Epidermal melanocyte (primary cell): ENCODE data around the gene ITPKC.
"Not testable (repeated sequence)": the region's sequence is repeated elsewhere in the genome, so short reads cannot be mapped to it uniquely, and the experiment has no call there.

Experiments used
- DNase-seq: peaks from one replicate; pipeline ENCODE4 v3.0.0; 2011; ENCODE audit warnings: low spot score; ENCODE audit not compliant: insufficient read length

Gene ITPKC

DNA sequence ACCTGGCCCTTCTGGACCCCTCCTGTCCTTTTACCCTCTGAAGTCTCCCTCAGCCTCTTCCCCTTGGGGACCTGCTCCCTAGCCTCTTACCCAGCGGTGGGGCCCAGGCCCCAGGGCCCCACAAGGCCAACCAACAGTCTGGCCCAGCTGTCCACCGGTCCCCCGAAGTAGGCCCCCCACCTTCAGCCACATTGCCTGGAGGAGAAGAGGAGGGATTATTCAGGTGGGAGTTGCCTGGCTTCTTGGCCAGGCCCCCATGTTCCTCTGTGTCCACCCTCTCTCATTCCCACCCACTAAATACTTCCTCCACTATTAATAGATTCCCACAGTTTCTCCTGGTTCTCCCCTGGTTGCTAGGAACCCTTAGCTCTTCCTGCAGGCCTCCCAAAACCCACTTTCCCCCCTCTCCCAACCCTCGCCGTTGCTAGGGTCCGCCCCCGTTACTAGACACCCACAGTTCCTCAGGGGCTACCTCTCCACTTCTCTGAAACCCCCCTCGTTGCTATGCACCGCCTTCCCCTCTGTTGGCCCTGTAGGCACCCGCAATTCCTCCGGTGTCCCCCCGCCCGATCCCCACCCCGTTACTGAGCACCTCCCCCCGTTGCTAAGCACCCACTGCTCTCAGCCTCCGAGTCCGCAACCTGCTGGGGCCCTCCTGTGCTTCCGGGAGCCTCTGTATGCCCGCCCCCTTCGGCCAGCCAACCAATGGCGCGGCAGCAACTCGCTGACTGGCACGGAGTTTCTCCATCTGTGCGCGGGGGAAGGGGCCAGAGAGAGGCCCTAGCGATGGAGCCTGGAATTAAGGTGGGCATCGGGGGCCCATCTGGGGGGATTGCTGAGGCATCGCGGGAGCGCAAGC is 2.2 kb upstream of the ITPKC start:
- DNase-seq = peak; percentile 84

GRCh38 chr19:40716031-40716481 is 856 bp upstream of the ITPKC start:
- DNase-seq = no peak

DNA sequence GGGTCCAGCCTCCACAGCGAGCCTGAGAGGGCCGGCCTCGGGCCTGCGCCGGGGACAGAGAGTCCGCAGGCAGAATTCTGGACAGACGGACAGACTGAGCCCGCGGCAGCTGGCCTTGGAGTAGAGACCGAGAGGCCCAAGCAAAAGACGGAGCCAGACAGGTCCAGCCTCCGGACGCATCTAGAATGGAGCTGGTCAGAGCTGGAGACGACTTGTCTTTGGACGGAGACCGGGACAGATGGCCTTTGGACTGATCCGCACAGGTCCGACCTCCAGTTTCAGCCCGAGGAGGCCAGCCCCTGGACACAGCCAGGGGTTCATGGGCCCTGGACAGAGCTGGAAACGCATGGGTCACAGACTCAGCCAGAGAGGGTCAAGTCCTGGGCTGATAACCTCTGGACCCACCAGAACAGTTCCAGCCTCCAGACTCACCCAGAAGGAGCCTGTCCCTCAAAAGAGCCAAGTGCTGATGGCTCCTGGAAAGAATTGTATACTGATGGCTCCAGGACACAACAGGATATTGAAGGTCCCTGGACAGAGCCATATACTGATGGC is 490 bp downstream of the ITPKC start:
- no peak for DNase-seq

GRCh38 chr19:40717880-40718773 is 1.2 kb downstream of the ITPKC start:
- DNase-seq = no peak

GRCh38 chr19:40718774-40719391 is 2.0 kb downstream of the ITPKC start:
- no peak for DNase-seq

- DNase-seq = no peak
Observed at GRCh38 chr19:40719414-40719894, 2.5 kb downstream of the ITPKC start.

DNA sequence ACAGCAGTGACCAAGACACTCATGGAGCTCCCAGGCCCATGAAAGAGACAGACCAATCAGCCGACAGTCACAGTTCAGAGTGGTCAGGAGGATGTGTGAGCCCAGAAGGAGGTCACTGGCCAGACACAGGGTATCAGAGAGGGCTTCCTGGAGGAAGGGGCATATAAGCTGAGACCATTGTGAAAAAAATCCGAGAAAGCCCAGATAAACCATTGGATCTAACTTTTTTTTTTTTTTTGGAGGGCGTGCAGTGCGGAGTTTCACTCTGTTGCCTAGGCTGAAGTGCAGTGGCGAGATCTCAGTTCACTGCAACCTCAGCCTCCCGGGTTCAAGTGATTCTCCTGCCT is 4.2 kb downstream of the ITPKC start:
- no peak for DNase-seq

DNA sequence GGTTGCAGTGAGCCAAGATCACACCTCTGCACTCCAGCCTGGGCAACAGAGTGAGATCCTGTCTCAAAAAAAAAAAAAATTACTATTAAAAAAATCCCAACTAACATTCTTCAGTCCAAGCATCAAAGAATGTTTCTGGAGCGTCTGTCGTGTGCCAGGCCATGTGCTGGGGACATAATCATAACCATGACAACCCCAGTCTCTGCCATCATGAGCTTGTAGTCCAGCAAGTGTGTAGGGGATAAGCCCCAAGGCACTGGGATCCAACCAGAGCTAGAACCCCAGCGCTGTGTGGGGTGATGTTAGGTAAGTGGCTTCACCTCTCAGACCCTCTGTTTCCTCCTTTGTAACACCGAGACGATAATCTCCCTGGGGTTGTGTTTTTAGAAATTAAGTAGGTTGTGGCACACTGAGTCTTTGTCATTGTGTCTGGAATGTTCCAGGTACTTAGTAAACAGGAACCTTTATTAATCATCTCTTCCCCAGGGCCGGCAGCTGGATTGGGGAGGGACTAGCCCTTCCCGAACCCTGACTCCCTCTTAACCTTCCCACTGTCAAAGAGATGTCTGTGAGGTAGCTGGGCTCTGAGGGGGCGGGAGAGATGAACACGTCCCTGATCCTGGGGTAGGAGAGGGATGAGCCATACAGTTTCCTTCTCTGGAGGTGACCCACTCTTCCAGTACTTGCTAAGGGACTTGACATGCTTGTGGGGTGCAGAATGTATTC is 5.2 kb downstream of the ITPKC start:
- DNase-seq = no peak

GRCh38 chr19:40723661-40724254 is 6.8 kb downstream of the ITPKC start:
- no peak for DNase-seq

DNA sequence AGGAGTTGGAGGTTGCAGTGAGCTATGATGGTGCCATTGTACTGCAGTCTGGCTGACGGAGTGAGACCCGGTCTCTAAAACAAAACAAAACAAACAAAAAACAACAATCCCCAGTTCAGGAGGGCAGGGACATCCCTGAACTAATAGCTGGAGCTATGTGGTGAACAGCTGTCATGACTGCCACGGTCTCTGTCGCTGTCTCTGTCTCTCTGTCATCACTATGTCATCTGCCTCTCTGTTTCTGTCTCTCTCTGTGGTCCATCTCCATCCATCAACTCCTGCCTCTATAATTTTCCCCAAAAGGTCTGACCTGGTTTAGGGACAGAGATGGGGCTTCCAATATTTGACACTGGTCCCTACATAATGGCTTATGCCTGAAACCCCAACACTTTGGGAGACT is 7.4 kb downstream of the ITPKC start:
- no peak for DNase-seq

- no peak for DNase-seq
Observed at GRCh38 chr19:40724855-40725254, 7.9 kb downstream of the ITPKC start.

- no peak for DNase-seq
Observed at GRCh38 chr19:40726279-40726678, 9.4 kb downstream of the ITPKC start.

- DNase-seq = not testable (repeated sequence)
Observed at GRCh38 chr19:40730065-40730464, 13.2 kb downstream of the ITPKC start.

DNA sequence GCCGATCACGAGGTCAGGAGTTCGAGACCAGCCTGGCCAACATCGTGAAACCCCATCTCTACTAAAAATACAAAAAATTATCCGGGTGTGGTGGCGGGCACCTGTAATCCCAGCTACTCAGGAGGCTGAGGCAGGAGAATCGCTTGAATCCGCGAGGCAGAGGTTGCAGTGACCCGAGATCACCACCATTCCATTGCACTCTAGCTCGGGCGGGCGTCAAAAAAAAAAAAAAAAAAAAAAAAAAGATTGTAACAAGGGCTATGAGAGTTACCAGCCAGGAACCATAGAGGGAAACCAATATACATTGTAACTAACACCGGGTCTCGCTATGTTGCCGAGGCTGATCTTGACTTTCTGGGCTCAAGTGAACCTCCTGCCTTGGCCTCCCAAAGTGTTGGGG is 15.4 kb downstream of the ITPKC start:
- not testable (repeated sequence) for DNase-seq

- DNase-seq = no peak
Observed at GRCh38 chr19:40733149-40733548, 16.2 kb downstream of the ITPKC start.

GRCh38 chr19:40735013-40735771 is 18.3 kb downstream of the ITPKC start:
- no peak for DNase-seq

- DNase-seq = no peak
Observed at GRCh38 chr19:40736661-40737060, 19.7 kb downstream of the ITPKC start.

DNA sequence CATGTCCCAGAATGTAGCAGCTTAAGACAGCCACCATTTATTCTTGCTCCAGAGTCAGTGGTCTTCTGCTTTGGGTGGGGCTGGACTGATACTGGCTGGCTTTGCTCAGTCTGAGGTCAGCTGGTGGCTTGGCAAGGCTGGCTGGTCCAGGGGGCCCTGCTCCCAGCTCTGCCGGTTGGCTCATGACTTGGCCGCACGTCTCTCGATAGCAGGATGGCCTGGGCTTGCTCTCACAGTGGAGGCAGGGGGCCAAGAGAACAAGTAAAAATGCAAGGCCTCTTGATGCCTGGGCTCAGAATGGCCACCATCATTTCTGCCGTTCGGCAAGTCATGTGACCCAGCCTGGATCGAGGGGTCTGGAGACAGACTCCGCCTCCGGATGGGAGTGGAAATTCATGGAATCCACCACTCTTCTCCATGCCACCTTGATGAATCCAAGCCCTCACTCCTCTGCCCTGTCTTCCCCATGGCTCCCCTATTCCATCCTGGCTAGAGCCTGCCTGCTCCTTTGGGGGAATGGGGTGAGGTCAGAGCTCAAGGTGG is 20.3 kb downstream of the ITPKC start:
- DNase-seq = no peak
